ENCODE data around the gene EFR3B.
"Not testable (repeated sequence)": the region's sequence is repeated elsewhere in the genome, so short reads cannot be mapped to it uniquely, and the experiment has no call there.

EFR3B gene

DNA sequence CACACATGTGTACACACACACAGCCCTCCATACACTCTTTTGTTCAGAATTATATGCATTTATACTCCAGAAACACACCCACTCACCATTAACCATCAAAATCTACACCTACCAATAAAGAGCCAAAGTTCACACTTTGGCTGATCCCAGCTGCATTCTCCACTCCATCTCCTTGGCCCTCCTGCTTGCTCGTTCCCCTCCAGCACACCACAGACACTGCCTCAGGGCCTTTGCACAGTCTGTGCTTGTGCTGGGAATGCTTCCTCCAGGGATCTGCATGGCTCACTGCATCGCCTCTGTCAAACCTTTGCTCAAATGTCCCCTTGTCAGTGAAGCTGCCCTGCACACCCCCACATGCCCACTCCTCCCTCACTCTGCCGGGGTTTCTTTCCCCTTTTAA lies 80.5 kb downstream of the EFR3B start:
- H3K4me3 ChIP-seq (ENCODE audit: low read length): no peak overlapping the region
- no peak for TF ChIP-seq ZNF274 (IDR thresholded peaks at IDR 0.05; ENCODE audit: low read depth, low read length)

DNA sequence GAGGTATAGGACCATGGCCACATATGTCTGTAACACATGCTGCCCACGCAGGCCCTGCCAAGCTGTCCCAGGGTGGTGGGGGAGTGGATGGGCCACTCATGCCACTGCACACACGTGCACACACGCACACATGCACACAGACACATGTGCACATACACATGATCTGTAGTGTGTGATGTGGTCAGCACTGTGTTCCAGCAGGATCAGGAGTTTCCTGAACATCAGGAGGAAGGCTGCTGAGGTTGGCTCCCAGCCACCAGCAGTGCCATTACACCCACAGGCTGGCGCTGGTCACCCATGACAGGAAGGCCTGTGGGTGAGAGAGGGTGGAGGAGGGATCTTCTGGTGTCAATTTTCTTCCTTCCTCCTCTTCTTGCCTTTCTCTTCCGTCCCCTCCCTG lies 81.8 kb downstream of the EFR3B start:
- no peak overlapping the region for H3K4me3 ChIP-seq (ENCODE audit: low read length)
- no peak for TF ChIP-seq ZNF274 (IDR thresholded peaks at IDR 0.05; ENCODE audit: low read depth, low read length)

DNA sequence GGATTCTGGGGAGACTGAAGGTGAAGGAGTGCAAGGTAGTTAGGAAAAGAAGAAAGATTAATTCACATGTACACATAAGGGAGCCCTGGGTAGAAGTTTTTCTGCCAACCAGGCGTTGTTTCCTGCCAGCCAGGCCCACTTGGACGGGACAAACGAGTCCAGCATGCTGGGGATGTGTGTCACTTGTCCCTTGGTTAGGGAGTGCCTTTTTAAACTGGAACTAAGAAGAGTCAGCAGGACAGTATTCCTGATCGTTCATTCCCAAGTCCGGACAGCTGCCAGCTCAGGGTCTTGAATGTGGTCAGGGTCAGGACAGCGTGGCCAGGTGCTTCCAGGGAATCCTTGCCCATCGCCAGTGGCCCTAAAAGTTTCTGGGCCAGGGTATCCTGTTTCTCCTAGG lies 83.3 kb downstream of the EFR3B start:
- no peak overlapping the region for H3K4me3 ChIP-seq (ENCODE audit: low read length)
- no peak for TF ChIP-seq ZNF274 (IDR thresholded peaks at IDR 0.05; ENCODE audit: low read depth, low read length)

DNA sequence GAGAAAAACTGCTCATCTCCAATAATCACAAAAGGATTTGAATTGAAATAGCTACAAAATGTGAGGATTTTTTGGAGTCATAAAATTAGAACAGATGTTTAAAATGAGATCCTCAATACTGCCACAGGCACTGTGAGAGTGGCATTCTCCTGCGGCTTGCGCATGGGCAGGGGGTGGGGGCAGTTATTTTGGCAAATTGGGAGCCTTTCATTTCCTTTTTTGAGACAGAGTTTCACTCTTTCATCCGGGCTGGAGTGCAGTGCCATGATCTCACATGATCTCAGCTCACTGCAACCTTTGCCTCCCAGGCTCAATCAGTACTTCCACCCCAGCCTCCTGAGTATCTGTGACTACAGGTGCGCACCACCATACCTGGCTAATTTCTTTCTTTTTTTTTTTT lies 84.1 kb downstream of the EFR3B start:
- H3K4me3 ChIP-seq (ENCODE audit: low read length): no peak overlapping the region
- TF ChIP-seq ZNF274 (IDR thresholded peaks at IDR 0.05; ENCODE audit: low read depth, low read length): no peak

DNA sequence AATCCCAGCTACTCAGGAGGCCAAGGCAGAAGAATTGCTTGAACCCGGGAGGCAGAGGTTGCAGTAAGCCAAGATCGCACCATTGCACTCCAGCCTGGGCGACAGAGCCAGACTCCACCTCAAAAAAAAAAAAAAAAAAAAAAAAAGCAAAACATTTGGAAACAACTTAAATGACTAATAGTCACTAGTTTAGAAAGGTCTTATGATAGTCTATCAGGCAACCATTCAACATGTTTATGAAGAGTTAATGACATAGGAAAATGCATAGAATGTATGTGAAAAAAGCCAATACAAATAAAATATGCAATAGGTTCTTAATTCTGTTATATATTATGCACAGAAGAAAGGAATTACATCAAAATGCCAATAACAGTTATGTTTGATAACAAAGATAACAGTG lies 85.2 kb downstream of the EFR3B start:
- H3K4me3 ChIP-seq (ENCODE audit: low read length): not testable (repeated sequence)

DNA sequence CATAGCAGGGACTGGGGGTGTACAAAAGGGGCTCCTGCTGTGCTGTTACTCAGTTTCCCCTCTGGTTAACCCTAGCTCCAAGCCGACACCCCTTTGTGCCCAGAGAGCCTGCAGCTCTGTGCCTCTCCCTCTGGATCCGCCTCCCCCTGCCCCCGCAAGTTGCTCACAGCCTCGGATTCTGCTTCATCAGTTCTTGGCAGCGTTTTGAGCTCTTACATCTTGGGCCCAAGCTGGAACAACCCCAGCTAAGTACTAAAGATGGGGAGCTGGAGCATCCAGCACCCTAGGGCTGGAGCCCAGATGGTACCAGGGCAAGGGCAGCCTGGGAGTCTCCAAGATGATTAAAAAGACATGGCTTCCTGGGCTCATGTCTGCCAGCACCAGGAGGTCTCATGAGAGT lies 85.8 kb downstream of the EFR3B start:
- H3K4me3 ChIP-seq (ENCODE audit: low read length): no peak overlapping the region
- no peak for TF ChIP-seq ZNF274 (IDR thresholded peaks at IDR 0.05; ENCODE audit: low read depth, low read length)

DNA sequence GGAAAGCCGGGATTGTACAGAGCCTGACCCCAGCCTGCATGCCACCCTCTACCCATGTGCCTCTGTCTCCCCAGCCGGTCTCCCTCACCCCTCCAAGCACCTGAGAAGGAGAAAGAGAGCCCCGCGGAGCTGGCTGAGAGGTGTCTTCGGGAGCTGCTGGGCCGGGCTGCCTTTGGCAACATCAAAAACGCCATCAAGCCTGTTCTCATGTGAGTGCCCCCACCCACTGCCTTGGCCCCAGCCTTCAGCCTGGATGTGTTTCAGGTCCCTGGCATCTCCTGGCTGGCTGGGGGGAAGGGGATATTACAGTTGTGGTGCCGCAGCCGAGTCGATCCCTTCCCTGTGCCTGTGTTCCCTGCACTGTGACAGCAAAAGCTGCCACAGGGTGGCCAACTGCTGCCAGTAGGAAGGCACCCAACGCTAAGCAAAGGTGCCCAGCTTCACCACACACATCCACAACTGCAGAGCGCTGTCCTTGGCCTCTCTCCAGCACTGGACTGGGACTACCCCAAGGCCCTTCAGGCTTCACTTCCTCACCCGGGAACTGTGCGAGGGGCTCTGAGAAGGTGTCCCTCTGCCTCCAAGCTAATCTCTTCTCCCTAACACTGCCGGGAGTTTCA lies 88.1 kb downstream of the EFR3B start:
- TF ChIP-seq ZNF274 (IDR thresholded peaks at IDR 0.05; ENCODE audit: low read depth, low read length): no peak
- no peak overlapping the region for H3K4me3 ChIP-seq (ENCODE audit: low read length)

DNA sequence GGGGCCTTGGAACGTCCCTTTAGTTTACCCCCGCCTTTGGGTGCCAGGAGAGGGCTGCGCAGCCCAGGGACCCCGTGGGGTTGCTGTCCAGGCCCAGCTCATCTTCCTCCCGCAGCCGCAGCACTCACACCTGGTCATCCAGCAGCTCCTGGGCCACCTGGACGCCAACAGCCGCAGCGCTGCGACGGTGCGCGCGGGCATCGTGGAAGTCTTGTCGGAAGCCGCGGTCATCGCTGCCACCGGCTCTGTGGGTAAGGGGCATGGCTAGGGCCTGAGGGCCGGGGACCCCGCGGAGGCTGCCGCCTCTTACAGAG lies 89.3 kb downstream of the EFR3B start:
- no peak overlapping the region for H3K4me3 ChIP-seq (ENCODE audit: low read length)
- TF ChIP-seq ZNF274 (IDR thresholded peaks at IDR 0.05; ENCODE audit: low read depth, low read length): no peak

DNA sequence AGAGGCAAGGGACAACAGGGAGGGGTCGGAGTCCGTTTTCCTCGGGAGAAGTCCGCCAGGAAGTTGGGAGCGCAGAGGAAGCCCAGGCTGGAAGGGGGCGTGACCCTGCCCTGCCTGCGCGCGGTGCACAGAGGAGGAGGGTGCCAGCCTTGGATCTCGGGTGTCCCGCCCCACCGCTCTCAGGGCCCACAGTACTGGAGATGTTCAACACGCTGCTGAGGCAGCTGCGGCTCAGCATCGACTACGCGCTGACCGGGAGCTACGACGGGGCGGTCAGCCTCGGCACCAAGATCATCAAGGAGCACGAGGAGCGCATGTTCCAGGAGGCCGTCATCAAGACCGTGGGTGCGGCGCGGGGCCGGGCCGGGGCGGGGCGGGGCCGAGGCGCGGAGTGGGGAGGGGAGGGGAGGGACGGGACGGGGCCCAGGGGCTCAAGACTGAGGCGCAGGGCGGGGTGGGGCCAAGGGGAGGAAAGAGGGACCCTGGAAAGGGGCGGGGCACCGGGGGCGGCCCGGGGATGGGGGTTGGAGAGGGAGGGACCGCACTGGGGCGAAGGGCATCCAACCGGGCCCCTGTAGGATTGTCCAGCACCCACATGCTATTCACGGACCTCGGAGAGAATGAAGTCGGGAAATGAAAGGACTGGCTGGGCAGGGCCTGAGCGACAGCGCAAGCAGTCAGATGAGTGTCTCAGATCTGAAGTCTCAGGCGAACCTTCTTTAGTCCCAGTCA lies 89.9 kb downstream of the EFR3B start:
- no peak for TF ChIP-seq ZNF274 (IDR thresholded peaks at IDR 0.05; ENCODE audit: low read depth, low read length)
- H3K4me3 ChIP-seq (ENCODE audit: low read length): no peak overlapping the region

DNA sequence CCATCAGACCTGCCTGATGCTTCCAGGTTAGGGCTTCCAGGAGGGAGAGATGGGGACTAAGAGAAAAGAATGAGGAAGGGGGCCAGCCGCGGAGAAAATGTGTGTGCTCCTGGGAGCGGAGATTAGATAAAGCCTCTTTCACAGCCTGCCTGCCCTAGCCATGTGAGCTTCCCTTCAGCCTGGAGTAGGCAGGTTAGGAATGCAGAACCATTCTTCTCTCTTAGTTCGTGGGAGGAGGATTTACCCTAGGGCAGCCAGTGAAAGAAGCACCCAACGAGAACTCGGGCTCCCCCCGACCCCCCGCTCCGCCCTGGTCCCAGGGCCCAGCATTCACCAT lies 90.4 kb downstream of the EFR3B start:
- no peak overlapping the region for H3K4me3 ChIP-seq (ENCODE audit: low read length)
- TF ChIP-seq ZNF274 (IDR thresholded peaks at IDR 0.05; ENCODE audit: low read depth, low read length): no peak

DNA sequence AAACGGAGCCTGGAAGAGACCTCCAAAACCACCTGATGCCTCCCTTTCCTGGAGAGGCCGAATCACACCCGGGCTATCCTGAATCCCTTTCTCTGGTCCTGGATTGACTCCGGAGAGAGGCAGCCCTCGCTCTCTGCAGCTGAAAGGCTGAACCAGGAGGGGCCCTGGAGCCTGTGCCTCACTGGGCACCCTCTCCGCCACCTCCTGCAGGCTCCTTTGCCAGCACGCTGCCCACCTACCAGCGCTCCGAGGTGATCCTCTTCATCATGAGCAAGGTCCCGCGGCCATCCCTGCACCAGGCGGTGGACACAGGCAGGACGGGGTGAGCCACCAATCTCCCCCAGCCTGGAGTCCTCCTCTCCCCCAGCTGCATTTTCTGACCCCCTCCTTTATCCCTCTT lies 90.8 kb downstream of the EFR3B start:
- no peak overlapping the region for H3K4me3 ChIP-seq (ENCODE audit: low read length)
- no peak for TF ChIP-seq ZNF274 (IDR thresholded peaks at IDR 0.05; ENCODE audit: low read depth, low read length)

DNA sequence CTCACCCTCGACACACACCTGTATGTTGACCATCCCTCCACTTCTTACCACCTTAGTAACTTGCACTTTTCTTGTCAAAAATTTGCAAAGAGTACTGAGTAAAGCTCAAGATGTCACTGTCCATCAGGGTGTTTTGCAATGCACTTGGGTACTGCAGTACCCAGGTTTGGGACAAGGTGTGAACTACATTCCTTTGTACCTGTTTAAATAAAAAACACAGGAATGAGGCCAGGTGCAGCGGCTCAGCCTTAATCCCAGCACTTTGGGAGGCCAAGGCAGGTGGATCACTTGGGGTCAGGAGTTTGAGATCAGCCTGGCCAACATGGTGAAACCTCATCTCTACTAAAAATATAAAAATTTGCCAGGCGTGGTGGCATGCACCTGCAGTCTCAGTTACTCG lies 98.7 kb downstream of the EFR3B start:
- H3K4me3 ChIP-seq (ENCODE audit: low read length): not testable (repeated sequence)

DNA sequence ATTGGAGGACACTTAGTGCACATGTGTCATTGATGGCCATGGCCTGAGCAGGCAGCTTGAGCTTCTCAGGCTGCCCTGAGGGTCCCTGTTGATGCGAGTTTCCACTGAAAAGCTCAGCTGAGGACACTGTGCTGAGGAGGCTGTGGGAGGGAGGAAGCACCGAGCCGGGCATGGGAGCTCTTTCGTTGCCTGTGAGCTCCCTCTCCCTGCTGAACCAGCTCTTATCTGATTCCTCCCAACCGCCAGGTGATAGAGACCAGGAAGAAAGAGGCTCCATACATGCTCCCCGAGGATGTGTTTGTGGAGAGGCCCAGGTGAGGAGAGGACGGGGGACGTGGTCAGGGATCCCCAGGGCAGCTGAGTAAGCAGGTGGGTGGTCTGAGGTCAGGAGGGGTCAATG lies 99.2 kb downstream of the EFR3B start:
- H3K4me3 ChIP-seq (ENCODE audit: low read length): no peak overlapping the region
- TF ChIP-seq ZNF274 (IDR thresholded peaks at IDR 0.05; ENCODE audit: low read depth, low read length): no peak

DNA sequence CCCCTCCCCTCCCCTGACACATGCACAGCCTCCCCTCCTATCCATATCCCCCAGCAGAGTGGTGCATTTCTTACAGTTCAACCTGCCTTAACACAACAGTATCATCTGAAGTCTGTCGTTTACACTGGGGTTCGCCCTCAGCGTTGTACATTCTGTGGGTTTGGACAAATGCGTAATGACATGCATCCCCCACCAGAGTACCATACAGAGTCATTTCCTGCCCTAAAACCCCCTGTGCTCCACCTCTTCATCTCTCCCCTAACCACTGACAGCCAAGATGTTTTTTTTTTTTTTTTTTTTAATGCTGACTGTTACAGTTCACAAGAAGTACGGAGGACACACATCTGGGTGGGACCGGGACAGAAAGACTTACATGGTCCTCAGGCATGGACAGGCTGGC lies 103.9 kb downstream of the EFR3B start:
- no peak overlapping the region for H3K4me3 ChIP-seq (ENCODE audit: low read length)
- no peak for TF ChIP-seq ZNF274 (IDR thresholded peaks at IDR 0.05; ENCODE audit: low read depth, low read length)

DNA sequence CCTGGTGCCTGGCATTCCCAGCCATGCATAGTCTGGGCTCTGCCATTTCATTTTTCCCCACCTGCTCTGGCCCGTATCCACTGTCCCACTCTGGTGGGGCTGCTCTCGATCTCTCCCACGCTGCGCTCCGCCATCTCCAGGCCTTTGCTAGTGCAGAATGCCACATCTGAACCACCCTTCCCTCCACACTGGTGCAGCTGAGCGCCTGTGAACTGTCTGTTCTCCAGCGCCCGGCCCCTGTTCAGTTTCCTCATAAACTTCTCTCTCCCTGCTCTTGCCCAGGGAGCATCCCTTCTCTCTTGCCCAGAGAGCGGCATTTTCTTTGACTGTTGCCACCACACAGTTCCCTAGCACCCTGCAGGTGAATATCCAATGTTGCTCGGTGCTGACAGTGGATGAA lies 105.0 kb downstream of the EFR3B start:
- H3K4me3 ChIP-seq (ENCODE audit: low read length): no peak overlapping the region
- TF ChIP-seq ZNF274 (IDR thresholded peaks at IDR 0.05; ENCODE audit: low read depth, low read length): no peak

DNA sequence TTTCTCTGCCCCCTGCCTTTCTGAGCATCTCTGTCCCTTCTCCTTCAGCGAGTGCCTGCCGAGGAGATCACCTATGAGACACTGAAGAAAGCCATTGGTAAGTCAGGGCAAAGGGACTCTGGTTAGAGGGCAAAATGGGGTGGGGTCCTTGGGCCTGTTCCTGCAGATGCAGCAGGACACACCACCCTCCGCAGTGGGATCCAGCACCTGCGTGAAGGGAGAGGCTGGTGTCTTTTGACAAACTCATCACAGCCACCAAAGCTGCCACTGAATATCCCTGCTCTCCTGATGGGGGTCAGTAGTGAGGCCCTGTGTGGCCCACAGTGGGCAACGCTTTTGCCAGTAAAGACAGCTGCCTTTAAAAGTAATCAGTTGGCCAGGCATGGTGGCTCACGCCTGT lies 107.8 kb downstream of the EFR3B start:
- H3K4me3 ChIP-seq (ENCODE audit: low read length): no peak overlapping the region
- no peak for TF ChIP-seq ZNF274 (IDR thresholded peaks at IDR 0.05; ENCODE audit: low read depth, low read length)

DNA sequence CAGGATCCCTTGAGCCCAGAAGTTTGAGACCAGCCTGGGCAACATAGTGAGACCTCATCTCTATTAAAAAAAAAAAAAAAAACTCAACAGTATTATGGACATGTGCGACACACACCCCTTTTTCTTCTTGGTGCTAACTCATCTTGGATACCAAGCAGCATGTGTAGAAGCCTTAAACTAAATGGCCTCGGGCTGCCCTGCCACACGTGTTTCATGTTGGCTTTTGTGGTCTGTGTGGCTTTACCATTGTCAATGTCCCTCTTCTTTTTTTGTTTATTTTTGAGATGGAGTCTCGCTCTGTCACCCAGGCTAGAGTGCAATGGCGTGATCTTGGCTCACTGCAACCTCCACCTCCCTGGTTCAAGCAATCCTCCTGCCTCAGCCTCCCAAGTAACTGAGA lies 109.1 kb downstream of the EFR3B start:
- H3K4me3 ChIP-seq (ENCODE audit: low read length): not testable (repeated sequence)
